Peyer's patch (tissue), 4 donors: Measurements from ENCODE around the gene GSC2.
A peak's percentile ranks its signal among the peaks of the same experiment; 100 is the strongest.

Source experiments
- POLR2A ChIP-seq, 2 donors: fragments of 450-650 bp; IDR thresholded peaks; one replicate each; pipeline ENCODE4 v1.5.1; 2017; ENCODE audit warnings: antibody characterized with exemption in 2 of 2, mild to moderate bottlenecking in 2 of 2, moderate library complexity in 2 of 2
- TF ChIP-seq, protein P1 (sequence below), 6 experiments: fragments of 450-650 bp in 4 of 6; fragments of 200-600 bp in 2 of 6; sonication (generic) in 1 of 6; IDR thresholded peaks; one replicate each; pipeline ENCODE4 v1.5.1; 2017 to 2019; ENCODE audit warnings: antibody characterized with exemption in 6 of 6, mild to moderate bottlenecking in 3 of 6, moderate library complexity in 1 of 6

DNA sequence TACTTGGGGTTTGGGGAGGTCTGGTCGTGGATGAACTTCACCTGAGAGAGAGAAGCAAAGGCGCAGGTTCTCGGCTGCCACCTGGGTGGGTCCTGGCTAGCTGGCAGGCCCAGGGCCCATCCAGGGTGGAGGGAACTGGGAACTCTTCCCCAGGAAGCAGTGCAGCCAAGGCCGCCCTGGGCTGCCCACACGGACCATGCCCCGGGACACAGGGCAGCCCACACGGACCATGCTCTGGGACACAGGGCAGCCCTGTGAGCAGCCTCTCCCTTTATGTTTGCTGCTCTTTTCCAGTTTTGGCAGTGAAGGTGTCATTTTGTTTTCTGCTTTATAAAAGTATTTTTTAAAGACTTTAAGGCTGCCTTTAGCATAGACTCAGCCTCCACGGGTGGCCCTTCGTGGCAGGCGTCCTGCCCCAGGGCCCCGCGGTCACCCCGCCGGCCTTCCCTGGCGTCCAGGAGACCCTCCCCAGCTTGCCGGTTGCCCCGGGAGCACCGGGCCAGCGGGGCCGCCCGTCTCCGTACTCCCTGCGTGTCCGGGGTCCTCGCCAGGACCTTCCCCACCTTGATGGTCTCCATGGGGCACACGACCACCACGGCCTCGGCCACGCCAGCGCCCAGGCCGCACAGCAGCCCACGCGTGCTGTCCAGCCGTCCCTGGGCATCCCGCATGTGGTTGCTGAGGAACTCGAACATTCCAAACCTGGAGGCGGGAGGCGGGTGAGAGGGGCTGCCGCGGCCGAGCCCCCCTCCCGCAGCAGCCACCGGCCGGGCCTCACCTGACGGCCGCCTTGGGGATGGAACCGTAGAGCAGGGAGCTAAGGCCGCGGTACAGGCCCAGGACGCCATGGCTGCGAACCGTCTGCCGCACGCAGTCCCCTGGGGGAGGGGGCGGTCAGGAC lies 27.3 kb upstream of the GSC2 start:
- TF ChIP-seq, protein P1, sequence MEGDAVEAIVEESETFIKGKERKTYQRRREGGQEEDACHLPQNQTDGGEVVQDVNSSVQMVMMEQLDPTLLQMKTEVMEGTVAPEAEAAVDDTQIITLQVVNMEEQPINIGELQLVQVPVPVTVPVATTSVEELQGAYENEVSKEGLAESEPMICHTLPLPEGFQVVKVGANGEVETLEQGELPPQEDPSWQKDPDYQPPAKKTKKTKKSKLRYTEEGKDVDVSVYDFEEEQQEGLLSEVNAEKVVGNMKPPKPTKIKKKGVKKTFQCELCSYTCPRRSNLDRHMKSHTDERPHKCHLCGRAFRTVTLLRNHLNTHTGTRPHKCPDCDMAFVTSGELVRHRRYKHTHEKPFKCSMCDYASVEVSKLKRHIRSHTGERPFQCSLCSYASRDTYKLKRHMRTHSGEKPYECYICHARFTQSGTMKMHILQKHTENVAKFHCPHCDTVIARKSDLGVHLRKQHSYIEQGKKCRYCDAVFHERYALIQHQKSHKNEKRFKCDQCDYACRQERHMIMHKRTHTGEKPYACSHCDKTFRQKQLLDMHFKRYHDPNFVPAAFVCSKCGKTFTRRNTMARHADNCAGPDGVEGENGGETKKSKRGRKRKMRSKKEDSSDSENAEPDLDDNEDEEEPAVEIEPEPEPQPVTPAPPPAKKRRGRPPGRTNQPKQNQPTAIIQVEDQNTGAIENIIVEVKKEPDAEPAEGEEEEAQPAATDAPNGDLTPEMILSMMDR (IDR thresholded peaks at IDR 0.05), result no peak
- TF ChIP-seq POLR2A (IDR thresholded peaks at IDR 0.05), result peak in 1 of 2 donors; percentile 5
